NCI-H146 (cell line): ENCODE results near the gene RNF213.

Experiments used
- DNase-seq: peaks from one replicate; lab custom pipeline; 2025; lab: John Stamatoyannopoulos, UW

The RNF213 gene

DNA sequence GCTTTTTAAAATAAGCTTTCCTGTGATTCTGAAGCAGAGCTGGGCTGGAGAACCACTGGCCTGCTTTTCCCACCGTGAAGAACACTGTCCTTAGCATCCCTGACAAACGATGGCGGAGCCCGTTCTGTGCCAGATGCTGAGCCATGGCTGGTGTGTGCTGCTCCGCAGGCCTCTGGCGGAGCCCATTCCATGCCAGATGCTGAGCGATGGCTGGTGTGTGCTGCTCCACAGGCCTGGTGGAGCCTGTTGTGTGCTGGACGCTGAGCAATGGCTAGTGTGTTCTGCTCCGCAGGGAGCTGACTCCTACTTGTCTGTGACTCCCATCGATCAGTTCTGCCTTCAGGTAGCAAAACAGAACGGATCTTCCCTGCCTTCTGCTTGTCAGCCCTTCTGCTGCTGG lies 158.6 kb downstream of the RNF213 start:
- no peak for DNase-seq

DNA sequence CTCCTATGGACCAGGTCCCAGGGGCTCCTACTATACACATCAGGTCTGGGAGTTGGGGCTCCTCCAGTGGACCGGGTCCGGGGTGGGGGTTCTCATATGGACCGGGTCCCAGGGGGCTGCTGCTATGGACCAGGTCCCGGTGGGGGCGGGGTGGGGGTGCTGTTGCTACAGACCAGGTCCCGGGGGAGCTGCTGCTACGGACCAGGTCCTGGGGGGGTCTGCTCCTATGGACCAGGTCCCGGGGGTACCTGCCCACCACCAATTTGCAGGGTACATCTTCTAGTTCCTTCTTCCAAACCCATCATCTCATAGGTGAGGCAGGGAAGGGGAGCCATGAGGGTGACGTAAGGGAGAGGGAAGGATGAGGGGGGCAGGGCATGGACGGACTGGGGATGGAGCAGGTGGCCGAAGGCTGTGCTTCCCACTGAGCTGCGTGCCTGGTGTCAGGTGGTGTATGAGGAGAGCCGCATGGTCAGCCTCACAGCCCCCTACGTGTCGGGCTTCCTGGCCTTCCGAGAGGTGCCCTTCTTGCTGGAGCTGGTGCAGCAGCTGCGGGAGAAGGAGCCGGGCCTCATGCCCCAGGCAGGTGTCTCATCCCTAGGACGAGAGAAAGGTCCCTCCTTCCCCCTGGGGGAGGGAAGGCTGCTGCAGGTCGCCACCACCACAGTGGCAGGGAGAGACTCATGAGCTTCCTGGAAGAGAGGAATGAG lies 160.9 kb downstream of the RNF213 start:
- DNase-seq = peak; percentile 80

DNA sequence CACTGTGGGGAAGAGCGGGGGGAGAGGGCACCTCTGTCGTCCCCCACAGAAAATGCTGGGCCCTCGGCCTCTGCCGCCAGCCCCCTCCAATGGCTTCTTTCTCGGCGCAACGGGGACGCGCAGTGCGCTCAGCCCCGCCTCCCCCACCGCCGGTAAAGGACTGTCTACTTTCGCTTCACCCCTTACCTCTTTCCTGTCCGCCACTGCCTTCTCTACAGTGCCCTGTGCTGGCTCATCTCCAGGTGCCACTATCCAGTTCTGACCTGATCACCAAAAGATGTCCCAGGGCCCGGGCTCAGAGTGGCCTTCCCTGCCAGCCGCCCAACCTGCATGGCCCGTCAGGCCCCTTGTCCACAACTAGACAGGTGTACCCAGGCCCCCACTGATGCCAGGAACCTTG lies 161.6 kb downstream of the RNF213 start:
- DNase-seq = no peak

DNA sequence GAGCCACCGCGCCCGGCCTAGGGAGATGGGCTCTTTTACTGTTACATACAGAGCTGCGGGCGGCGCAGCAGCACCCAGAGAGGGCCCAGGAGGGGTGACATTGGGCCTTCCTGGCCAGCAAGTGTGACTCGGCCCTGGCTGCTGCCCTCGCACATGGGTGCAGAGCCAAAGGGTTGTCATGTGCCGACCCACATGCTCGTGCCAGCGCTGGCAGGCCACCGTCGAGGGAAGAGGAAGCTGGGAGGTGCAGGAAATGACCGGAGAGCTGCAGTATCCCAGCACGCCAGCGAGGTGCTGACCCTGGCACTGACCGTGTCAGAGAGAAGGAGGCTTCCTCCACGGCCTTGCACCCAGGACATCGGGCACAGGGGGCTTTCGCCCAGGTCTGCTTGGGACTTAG lies 162.3 kb downstream of the RNF213 start:
- no peak for DNase-seq

DNA sequence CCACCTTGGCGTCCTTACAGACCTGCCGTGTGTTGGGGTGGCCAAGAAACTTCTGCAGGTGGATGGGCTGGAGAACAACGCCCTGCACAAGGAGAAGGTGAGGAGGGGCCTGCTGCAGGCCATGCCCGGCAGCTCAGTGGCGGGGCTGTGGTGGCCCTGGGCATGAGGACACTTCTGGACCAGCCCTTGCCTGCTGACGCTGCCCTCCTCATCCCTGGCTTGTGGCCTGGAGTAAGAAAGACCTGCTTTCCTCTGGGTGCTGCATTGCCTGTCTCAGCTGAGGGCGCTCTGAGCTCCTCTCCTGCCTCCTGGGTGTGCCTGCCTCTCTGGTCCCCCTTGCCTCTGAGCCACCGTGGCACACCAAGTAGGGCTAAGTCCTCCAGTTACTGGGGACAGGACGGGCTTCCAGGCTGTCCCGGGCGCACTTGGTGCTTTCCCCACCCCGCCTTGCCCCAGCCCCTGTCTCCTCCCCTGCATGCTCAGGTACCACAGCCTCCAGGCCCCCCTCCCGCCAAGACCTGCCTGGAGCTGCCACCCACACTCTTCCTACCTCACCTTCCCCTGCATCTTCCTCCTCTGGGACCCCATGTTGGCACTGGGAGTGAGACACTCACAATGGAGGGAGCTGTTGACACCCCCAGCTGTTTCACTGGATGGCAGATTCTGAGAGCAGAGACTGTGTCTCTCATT lies 163.0 kb downstream of the RNF213 start:
- no peak for DNase-seq

DNA sequence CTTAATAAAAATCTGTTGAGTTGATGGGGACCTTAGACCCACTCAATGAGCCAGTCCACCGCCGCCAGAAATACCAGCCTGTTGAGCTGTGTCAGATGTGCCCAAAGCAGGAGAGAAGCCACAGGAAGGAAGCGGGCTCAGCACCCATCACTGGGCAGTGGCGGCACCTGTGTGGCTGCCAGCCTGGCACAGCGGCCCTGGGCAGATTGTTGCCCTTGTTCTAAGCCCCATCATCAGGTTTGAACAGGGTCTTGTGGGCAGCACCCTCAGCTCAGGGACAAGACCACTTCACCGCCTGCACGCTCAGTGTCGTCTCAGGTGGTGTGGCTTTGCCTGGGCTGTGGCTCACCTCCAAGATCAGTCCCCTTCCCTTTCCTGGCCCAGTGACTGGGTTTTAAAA lies 163.6 kb downstream of the RNF213 start:
- no peak for DNase-seq

DNA sequence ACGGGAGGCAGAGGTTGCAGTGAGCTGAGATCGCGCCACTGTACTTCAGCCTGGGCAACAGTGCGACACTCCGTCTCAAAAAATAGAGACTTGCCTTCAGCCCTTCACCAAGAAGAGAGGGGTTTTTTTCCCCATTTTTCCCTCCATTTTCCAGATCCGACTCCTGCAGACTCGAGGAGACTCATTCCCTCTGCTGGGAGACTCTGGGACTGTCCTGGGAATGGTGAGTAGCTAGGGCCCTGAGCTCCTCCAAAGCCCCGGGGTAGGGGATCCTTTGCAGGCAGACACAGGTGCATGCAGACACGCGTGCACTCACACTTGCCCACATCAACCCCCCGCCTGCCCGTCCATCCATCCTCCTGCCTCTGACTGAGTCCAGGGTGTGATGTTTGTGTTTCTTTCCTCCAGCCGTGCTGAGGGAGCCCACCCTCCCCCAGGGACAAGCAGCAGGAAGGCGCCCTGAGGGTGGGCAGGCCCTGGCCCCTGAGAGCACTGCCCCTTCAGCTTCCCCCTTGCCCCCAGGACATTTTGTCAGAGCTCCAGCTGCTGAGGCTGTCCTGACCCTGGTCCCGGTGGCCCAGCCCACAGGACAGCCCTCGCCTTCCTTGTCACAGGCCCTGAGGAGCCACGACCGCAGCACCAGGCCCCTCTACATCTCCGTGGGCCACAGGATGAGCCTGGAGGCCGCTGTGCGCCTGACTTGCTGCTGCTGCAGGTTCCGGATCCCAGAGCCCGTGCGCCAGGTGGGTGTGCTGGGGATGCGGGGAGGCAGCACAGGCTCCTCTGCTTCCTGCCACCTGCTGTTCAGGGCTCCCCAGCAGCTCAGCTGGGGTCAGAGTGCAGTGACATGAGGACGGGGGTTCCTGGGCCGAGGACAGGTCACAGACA lies 164.5 kb downstream of the RNF213 start:
- DNase-seq = no peak

DNA sequence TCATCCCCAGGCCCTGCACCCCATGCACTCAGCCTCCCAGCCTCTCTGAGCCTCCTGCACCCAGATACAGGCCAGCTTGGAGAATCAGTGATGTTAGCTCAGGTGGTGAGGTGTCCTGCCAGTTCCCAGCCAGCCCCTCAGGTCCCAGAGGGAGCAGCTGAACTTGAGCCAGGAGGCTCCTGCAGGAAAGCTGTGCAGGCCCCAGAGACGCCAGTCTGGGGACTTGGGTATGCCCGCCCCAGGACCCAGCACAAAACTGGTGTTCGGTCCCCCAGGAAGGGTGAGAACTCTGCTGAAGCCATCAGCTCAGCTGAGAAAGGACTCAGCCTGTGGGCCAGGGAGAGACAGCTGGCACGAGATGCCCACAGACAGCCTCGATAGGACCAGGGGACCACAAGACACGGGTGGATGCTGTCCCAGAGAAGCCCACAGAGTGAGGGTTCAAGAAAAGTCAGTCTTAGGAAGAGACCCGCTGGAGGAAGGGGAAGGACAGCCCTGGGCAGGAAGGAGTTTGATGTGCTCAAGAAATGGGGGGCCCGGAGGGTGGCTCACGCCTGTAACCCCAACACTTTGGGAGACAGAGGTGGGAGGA lies 165.3 kb downstream of the RNF213 start:
- no peak for DNase-seq

DNA sequence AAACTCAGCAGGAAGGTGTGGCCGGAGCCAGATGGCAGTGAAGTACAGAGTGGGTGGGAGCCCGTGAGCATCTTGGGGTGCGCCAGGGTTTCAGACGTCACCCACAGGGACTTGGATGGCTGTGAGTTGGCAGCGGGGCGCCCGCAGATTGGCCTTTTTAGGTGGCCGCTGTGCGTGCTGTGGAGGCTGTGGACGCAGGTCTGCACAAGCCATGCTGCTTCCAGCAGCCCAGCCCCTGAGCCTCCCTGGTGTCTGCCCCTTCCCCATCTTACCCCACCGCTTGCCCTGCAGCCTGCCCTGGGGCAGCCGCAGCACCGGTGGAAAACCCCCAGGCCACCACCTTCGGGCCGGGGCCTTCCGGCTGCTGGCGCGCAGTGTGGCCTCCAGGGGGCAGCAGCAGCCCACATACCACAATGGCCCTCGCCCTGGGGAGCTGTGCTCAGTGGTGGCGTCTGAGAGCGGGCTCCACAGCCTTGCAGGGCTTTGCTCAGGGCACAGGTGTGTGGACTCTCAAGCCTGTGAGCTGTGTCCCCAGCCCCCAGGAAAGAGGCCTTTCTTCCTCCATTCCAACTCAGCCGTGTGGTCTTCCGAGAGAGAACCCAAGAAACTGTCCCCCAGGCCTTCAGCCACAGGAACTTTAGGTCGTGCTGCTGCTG lies 166.1 kb downstream of the RNF213 start:
- DNase-seq = peak; percentile 71

DNA sequence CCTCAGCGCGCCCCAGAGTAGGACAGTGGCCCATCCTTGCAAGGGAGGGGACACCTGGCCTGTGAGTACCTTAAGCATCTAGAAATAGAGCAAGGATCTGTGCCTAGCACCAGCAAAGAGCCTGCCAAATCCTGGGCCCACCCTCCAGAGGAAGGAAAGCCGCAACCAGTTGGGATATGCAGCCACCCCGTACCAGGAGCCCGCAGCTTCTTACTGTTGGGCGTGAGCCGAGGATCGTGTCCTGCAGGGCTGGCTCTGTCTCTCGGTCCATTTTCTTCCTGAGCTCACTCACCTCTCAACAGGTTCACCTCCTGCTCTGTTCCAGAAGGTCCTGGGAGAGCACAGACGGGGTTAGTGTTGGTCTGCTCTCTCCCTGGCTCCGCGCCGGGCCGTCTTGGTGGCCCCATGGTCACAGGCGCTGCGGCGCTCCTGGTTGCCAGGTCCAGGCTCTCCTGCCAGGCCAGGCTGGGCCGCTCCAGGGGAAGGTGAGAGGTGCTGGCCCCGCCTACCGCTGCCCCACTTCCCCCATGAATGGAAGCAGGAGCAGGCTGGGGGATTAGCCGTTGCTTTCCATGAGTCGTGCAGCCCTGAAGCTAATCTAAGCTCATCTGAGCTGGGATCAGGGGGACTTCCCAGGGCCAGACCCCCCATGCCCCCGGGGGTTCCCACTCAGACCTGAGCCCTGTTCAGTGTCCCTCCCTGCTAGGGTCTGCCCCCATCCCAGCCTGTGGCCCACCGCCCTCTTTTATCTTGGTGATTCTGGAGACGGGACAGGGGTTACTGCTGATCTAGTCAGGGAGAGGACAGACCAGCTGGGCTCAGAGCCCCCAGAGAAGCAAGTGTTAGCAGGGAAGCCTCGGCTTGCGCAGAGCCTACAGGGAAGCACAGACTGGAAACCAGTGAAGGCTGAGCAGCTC lies 167.0 kb downstream of the RNF213 start:
- no peak for DNase-seq

DNA sequence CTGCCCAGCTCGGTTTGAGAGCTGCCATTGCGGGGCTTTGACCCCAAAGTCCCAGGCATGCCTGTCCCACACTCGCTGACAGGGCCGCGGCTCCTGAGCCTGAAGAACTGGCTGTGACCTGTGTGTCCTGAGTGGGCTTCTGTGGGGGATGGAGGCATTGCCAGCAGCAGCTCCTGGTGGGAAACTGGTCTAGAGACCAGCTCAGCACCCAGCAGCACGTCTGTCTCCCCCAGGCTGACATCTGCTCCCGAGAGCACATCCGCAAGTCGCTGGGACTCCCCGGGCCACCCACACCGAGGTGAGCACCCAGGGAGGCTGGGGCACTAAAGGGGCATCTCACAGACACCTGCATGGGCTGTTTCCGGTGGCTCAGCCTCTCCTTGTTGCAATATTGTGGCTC lies 167.7 kb downstream of the RNF213 start:
- DNase-seq = no peak

DNA sequence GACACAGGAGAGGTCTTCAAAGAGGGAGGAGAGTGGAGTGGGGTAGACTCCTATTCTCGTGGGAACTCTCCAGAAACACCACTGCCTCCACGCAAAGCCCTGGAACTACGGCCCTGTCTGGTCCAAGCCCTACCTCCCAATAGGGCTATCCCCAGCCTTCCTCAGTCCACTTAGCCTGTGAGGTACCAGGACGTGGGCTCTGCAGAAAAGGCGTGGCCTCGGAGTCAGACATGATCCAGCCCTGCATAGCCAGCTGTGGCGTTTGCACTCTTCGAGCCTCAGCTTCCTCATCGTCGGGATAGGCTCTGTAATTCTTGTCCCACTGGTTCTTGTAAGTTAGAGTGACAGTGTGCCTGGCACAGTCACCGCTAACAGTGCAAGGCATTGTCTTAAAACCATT lies 168.1 kb downstream of the RNF213 start:
- no peak for DNase-seq

DNA sequence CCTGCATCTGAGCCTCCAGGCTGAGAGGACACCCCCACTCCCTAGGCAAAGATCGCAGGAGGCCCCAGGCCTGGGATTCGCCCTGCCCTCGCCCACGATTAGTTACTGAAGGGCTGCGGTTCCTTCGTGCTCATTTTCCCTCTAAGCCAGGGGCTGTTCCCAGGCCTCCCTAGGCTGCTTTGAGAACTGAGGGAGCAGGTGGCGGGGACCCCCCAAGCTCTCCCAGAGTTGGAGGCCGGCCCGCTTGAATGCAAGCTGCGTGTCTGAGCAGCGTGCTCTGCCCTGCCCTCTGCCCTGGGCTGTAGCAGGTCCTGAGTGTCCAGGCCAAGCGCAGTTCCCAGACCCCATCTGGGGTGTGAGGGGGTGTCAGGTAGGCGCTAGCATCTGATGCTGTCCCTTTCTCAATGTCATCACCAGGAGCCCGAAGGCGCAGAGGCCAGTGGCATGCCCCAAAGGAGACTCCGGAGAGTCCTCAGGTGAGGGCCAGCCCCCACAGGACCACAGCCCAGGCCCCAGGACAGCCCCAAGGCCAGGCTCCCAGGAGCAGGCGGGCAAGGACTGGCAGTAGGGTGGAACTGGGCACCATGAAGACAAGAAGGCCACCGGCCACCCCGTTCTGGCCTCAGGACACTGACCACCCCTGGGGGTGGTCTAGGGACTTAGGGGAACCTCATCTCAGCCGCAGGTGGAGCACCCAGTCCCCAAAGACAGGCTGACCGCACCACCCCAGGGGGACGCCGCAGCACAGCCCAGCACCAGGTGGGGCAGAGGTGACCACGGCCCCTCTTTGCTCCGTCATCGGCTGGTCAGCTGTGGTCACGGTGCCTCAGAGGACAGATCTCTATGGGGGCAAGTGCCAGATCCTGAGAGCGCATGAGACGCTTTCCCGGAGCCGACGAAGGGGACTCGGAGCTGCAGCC lies 169.0 kb downstream of the RNF213 start:
- no peak for DNase-seq

DNA sequence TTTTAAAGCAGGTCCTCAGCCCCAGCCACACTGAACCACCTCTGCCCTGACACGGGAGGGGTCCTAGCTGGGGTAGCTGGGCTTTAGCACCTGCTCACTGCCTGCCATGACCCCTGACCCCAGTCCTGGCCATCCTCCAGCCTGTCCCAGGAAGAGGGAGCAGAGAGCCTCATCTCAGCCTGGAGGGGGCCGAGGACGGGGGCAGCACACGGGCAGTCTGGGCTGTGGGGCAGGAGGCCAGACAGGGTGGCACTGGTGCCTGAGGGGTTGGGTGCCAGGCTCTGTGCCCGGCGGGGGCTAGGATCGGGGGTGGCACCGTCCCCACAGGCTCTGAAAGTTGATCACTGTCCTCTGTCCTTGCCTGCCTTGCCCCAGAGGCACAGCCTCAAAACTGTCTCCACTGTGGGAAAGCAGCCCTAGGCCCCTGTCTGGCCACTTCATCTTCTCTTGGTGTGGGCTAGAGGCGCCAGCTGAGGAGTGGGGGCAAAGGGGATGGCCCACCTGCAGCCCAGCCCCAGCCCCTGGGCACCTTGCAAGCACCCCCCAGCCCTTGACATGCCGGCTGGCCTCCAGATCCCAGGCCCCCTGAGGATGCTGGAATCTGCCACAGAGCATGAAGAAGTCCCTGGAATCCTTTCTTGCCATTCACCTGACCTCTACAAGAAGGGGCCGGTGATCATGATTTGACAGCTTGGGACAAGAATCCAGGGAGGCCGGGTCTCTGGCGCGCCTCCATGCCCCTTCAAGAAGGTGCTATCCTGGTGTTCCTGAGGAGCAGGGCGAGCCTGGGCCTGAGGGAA lies 170.0 kb downstream of the RNF213 start:
- DNase-seq = no peak

DNA sequence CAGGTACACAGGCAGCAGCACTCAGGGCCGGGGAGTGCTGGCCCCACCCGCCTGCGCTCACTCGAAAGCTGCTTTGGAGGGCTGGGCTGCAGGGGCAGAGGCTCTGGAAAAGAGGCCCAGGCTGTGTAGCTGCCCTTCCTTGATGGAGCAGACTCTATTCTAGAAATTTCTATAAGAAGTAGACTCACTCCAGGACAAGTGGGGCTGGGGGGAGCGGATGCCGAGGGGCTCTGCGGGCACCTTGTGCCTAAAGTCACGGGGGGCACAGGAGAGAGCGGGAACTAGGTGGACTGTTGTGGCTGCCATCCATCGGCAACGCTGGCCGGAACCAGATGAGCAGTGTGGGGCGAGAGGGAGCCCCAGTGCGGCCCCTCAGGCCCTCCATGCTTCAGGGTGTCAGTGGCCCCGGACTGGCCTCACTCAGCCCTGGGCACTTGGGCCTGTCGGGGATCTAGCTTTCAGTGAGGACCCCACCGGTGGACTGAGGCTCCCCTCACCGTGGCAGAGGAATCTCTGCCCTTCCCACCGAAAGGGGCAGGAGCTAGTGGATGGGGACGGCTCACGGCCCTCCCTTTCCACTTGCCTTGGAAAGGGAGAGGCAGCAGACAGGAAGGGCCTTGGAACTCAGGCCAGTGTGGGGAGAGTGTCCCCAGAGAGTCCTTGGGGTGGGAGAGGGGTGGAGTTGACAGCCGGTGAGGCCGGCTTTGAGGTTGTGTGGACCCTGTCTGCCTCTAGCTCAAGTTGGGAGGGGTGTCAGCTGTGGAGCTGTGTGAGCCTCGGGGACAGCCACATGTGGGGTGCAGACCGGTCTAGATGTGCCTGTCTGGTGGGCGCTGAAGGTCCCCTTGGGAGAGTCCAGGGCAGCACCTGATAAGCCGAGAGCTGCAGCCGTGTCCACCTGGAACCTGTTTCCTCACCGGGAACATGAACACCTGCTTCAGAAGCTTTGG lies 170.9 kb downstream of the RNF213 start:
- DNase-seq = no peak

DNA sequence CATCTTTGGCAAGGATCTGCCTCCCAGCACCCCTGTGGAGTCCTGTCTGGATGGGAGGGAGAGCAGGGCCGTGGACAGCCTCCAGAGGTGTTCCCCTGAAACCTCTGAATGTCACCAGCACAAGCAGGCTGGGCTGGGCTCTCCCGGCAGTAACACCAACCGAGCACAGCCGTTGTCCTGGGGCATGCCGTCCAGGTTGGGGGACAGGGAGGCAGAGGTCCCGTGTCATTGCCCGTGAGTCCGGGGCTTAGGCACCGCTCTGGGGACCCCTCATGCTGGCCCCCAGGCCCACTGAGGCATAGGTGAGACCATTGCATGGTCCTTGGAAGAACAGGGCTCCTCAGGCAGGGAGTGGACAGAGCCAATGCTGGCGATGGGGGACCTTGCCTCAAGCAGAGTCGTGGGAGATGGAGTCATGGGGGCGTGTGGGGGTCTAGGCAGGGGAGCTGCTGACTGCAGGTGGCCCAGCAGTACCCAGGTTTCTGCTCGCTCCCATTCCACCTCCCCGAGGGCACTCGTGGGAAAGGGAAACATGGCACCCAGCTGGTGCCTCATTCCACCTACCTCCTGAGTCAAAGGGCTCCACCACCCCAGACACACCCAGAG lies 171.8 kb downstream of the RNF213 start:
- DNase-seq = no peak

DNA sequence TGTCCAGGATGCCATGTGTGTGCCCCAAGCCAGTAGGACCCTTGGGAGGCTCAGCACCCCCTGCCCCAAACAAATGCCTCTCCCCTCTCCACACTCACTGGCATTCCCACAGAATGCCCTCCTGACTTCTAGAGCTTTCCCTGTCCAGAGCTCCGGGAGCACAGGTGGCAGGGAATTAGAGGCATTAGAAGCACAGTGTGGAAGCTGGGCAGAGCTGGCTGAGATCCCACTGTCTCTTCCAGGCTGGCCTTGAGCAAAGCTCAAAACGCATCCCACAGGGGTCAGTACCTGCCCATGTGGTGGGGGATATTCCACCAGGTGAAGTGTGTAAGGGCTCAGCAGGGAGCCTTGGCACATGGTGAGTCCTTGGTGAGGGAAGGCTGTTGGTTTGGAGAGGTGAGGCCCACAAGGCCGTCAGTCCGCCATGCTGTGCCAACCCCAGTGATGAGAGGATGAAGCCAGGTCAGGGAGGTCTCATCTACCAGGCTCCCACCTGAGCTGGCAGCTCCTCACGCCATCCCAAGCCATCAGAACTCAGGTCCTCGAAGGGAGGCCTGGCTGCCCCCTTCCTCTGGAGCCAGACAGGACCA lies 172.4 kb downstream of the RNF213 start:
- DNase-seq = no peak
